ENCODE results near the gene PEMT. TPM values are rescaled to one million over a fixed set of nuclear protein-coding genes. Genes with fewer than 3 reads are reported as not detected.
"Not testable (repeated sequence)": the region's sequence is repeated elsewhere in the genome, so short reads cannot be mapped to it uniquely, and the experiment has no call there.

The PEMT gene
- total and polyA plus RNA-seq, 9 of the 15 experiments (the other 6 are each of a cell fraction or from before 2014, with no cell fraction given), result 1.4 to 36.4 (median 13.6) TPM

DNA sequence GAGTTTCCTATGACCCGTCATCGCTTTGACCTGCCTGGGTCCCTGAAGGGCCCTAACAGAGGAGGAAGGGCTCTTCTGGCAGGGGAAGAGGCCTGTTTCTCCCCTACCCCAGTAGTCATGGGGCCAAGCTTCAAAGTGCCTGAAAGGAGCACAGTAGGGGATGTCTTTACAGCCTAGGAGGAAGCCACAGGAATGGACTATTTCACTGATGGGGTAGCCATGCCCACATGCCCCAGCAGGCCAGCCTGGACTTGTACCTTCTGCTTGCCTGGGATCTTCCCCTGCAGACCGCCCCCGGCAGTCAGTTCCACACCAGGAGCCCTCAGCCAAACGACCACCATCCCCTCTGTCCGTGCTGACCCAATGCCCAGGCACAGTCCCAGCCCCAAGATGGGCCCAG is 41.8 kb upstream of the PEMT start (continued):
- TF ChIP-seq SIX5 (IDR thresholded peaks at IDR 0.05; ENCODE audit: borderline replicate concordance in 1 of 2, insufficient read depth in 1 of 2, low read depth in 1 of 2, low read length in 2 of 2) (no peak), STAT5A (IDR thresholded peaks at IDR 0.05; ENCODE audit: borderline replicate concordance, low read length) (no peak), SRF (CRISPR knock-in tag; IDR thresholded peaks at IDR 0.05) (no peak), ZNF408 (CRISPR knock-in tag; IDR thresholded peaks at IDR 0.05; ENCODE audit: low read depth) (no peak), EP300 (IDR thresholded peaks at IDR 0.05; ENCODE audit: low read length) (no peak), SMAD3 (CRISPR knock-in tag; conservative IDR thresholded peaks at IDR 0.05) (no peak), ETV6 (IDR thresholded peaks at IDR 0.05; ENCODE audit: borderline replicate concordance in 1 of 2, low read depth in 2 of 2, low read length in 1 of 2) (no peak), ETV6 (CRISPR knock-in tag; IDR thresholded peaks at IDR 0.05; ENCODE audit: borderline replicate concordance) (no peak), U2AF2 (optimal IDR thresholded peaks at IDR 0.05; ENCODE audit: low read depth, low read length) (no peak)
- TF ChIP-seq, protein P1, sequence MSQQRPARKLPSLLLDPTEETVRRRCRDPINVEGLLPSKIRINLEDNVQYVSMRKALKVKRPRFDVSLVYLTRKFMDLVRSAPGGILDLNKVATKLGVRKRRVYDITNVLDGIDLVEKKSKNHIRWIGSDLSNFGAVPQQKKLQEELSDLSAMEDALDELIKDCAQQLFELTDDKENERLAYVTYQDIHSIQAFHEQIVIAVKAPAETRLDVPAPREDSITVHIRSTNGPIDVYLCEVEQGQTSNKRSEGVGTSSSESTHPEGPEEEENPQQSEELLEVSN (IDR thresholded peaks at IDR 0.05; ENCODE audit: borderline replicate concordance in 1 of 2, extremely low read depth in 1 of 2, insufficient read depth in 1 of 2, insufficient read length in 1 of 2, low read depth in 1 of 2, low read length in 1 of 2, poor library complexity in 1 of 2, severe bottlenecking in 1 of 2), result no peak

DNA sequence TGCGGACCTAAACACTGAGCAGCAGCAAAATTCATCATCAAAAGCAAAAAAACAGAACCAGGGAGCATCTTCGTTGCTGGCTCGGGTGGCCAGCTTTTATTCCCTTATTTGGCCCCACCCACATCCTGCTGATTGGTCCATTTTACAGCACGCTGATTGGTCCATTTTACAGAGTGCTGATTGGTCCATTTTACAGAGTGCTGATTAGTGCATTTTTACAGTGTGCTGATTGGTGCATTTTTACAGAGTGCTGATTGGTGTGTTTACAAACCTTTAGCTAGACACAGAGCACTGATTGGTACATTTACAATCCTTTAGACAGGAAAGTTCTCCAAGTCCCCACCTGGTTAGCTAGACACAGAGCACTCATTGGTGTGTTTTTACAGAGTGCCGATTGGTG is 41.2 kb upstream of the PEMT start:
- TF ChIP-seq MAFF (IDR thresholded peaks at IDR 0.05; ENCODE audit: low read length) (peak; percentile 45), ZNF316 (IDR thresholded peaks at IDR 0.05) (peak; percentile 97), RBM25 (IDR thresholded peaks at IDR 0.05; ENCODE audit: low read depth, low read length, severe bottlenecking) (peak; percentile 61), MAFG (tag; conservative IDR thresholded peaks at IDR 0.05) (peak; percentile 85), SRF (CRISPR knock-in tag; IDR thresholded peaks at IDR 0.05) (peak in 1 of 2 experiments; percentile 70; a peak in 1 of 4 replicates), NFYB (IDR thresholded peaks at IDR 0.05; ENCODE audit: extremely low read depth, insufficient read length) (peak; percentile 88), C11orf30 (IDR thresholded peaks at IDR 0.05; ENCODE audit: low read depth) (peak; percentile 92), MAFK (IDR thresholded peaks at IDR 0.05; ENCODE audit: low read length) (peak; percentile 58), ASH1L (IDR thresholded peaks at IDR 0.05; ENCODE audit: borderline replicate concordance, low read depth, partially characterized antibody) (peak; percentile 76), FOXM1 (IDR thresholded peaks at IDR 0.05; ENCODE audit: low read depth) (0 out of 2 replicates have a peak, but pooled peaks have one; percentile 23), CC2D1A (IDR thresholded peaks at IDR 0.05) (peak; percentile 62), FOS (IDR thresholded peaks at IDR 0.05; ENCODE audit: extremely low read depth, insufficient read length) (peak; percentile 51)
- H3K27ac ChIP-seq (ENCODE audit: extremely low read depth, low read depth, low read length); CTCF ChIA-PET (ENCODE audit: low intra/inter-chr PET ratio); H3K79me2 ChIP-seq (ENCODE audit: control insufficient read depth, insufficient read depth, low read length); H2AFZ ChIP-seq (ENCODE audit: low read depth, low read length); H3K9me1 ChIP-seq (ENCODE audit: control insufficient read depth, insufficient read depth, low read length); BruUV-seq (replicated peaks); H3K4me3 ChIP-seq; intact Hi-C loops (cut with micrococcal nuclease); H3K9me3 ChIP-seq (replicated peaks; ENCODE audit: control insufficient read depth, insufficient read depth, low read depth, low read length); H4K20me1 ChIP-seq (replicated peaks; ENCODE audit: control insufficient read depth, insufficient read depth, low read length); H3K9ac ChIP-seq (ENCODE audit: insufficient read depth in 1 of 2, low read depth in 2 of 2, low read length in 2 of 2); H3K4me1 ChIP-seq (replicated peaks in 1 of 2; ENCODE audit: control insufficient read depth in 2 of 2, insufficient read depth in 2 of 2, low read length in 2 of 2); H3K36me3 ChIP-seq (ENCODE audit: control insufficient read depth, insufficient read depth, low read length); POLR2A ChIA-PET; H3K4me2 ChIP-seq (ENCODE audit: insufficient read depth, low read length); TF ChIP-seq FOXM1 (CRISPR knock-in tag; IDR thresholded peaks at IDR 0.05; ENCODE audit: low read depth): not testable (repeated sequence)
- in situ Hi-C loops (cut with MboI), result loop anchor here (10.0 to 25.0 kb wide), 2 partner anchors 128 to 645 kb away; no protein-coding TSS in a partner anchor
- peak in 1 of 4 experiments; percentile 33 for DNase-seq (ENCODE audit: extremely low read depth in 1 of 4, low spot score in 3 of 4)
- peak; percentile 64 for FAIRE-seq
- ATAC-seq, result peak; percentile 66
- WGBS (ENCODE audit: insufficient coverage, low coverage, missing lambda C conversion rate), result 38% methylated on average over 5 of the region's 5 CpGs
- H3K27me3 ChIP-seq (ENCODE audit: control insufficient read depth in 2 of 2, insufficient read depth in 2 of 2, low read length in 2 of 2), result peaks cover 6 to 12% of the 10 kb centered on the region in 2 experiments; a peak in 4 of 5 replicates

Measured in K562 (cell line).